ENCODE results near the gene MRPS24.

- TF ChIP-seq, protein P1, sequence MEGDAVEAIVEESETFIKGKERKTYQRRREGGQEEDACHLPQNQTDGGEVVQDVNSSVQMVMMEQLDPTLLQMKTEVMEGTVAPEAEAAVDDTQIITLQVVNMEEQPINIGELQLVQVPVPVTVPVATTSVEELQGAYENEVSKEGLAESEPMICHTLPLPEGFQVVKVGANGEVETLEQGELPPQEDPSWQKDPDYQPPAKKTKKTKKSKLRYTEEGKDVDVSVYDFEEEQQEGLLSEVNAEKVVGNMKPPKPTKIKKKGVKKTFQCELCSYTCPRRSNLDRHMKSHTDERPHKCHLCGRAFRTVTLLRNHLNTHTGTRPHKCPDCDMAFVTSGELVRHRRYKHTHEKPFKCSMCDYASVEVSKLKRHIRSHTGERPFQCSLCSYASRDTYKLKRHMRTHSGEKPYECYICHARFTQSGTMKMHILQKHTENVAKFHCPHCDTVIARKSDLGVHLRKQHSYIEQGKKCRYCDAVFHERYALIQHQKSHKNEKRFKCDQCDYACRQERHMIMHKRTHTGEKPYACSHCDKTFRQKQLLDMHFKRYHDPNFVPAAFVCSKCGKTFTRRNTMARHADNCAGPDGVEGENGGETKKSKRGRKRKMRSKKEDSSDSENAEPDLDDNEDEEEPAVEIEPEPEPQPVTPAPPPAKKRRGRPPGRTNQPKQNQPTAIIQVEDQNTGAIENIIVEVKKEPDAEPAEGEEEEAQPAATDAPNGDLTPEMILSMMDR (IDR thresholded peaks at IDR 0.05; ENCODE audit: low read depth, low read length): no peak
- no peak for TF ChIP-seq EZH2phosphoT487 (IDR thresholded peaks at IDR 0.05; ENCODE audit: low read depth)
These were observed 33.3 kb upstream of the MRPS24 start for GRCh38 chr7:43902542-43903054.
